Erythroblast (primary cell): ENCODE measurements around the gene JMJD7.

Experiments
- DNase-seq, 2 experiments: peaks; one replicate each; lab custom pipeline; 2025; lab: John Stamatoyannopoulos, UW
- GATA1 ChIP-seq: IDR thresholded peaks from 2 replicates; pipeline ENCODE4 v1.6.1; 2011; ENCODE audit warnings: low read depth, mild to moderate bottlenecking, control low read depth, low read length, moderate library complexity
- POLR2A ChIP-seq: IDR thresholded peaks from 2 replicates; pipeline ENCODE4 v1.6.1; 2011; ENCODE audit warnings: mild to moderate bottlenecking, low read length

The JMJD7 gene

GRCh38 chr15:41836713-41837454 is 9.0 kb downstream of the JMJD7 start:
- TF ChIP-seq GATA1 (no peak), POLR2A (no peak)
- no peak for DNase-seq

- DNase-seq = no peak
- no peak for TF ChIP-seq GATA1
- no peak for TF ChIP-seq POLR2A
Measured at GRCh38 chr15:41838400-41838897, 10.6 kb downstream of the JMJD7 start, which contains the start of gene PLA2G4B. Gene PLA2G4B, plus strand, starts transcription at chr15:41838847. Its CDS starts 67 bp downstream, at chr15:41838914.

DNA sequence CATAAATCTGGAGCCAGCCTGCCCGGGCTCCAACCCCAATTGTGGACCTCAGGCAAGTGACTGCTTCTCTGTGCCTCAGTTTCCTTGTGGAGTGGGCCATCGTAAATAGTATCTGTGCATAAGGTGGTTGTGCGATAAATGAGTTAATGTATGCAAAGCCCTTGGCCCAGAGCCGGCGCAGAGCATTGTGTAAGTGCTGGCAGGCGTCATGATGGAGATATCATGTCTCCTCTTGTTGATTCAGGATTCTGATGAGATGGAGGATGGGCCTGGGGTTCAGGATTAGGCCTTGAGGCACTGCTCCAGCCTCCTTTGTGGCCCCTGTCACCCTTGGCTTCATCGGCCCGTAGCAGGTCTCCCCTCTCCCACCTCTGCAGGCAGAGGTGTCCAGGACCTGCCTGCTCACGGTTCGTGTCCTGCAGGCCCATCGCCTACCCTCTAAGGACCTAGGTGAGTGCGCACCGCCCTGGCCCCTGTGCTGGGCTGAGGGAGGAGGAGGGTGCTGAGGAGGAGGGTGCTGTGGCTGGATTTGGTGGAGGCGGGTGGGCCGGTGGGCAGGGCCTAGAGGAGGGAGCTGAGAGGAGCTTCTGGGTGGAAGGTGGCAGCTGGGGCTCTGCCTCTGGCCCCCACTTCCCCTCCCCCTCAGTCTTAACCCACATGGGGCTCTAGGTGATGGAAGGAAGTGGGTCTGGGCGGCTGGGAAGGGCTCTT is 12.0 kb downstream of the JMJD7 start:
- TF ChIP-seq POLR2A = no peak
- no peak for TF ChIP-seq GATA1

GRCh38 chr15:41840673-41841072 is 12.8 kb downstream of the JMJD7 start:
- no peak for DNase-seq
- no peak for TF ChIP-seq GATA1

More for the DNA sequence above, 12.0 kb downstream of the JMJD7 start:
- DNase-seq = no peak

DNA sequence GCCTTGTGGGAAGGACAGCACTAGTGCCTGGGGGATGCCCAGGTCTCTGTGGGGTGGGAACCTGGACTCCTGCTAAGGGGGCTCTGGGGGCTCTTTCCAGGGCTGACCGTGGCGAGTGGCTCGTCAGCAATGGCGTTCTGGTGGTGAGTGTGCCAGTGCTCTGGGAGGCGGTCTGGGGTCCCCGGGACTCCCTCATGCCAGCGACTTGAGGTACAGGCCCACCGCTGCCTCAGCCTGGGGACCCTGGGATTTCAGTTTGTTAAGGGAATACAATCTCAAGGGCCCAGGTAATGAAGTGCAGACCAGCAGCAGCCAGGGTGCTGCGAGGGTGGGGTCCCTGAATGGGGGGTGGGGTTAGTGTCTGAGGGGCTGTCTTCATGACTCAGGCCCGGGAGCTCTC is 13.2 kb downstream of the JMJD7 start:
- no peak for DNase-seq
- TF ChIP-seq GATA1 = no peak
- no peak for TF ChIP-seq POLR2A

GRCh38 chr15:41842229-41842628 is 14.3 kb downstream of the JMJD7 start:
- no peak for DNase-seq
- no peak for TF ChIP-seq GATA1

DNA sequence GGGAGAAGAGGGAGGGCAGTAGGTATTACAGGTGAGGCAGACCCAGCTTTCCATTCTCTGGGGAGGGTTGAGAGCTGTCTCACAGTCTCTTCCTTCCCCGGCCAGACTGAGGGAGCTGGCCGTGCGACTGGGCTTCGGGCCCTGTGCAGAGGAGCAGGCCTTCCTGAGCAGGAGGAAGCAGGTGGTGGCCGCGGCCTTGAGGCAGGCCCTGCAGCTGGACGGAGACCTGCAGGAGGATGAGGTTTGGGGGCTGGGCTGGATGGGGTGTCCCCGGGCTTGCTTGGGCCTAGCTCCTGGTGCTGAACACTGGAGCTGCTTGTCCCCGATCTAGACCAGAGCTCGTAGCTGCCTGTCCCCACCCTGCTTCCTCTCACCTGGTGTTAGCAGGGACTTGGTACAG is 15.7 kb downstream of the JMJD7 start:
- DNase-seq = no peak

GRCh38 chr15:41844814-41845213 is 16.9 kb downstream of the JMJD7 start:
- DNase-seq = no peak
- TF ChIP-seq POLR2A = no peak
- no peak for TF ChIP-seq GATA1

More for the DNA sequence above, 15.7 kb downstream of the JMJD7 start:
- TF ChIP-seq GATA1 (no peak), POLR2A (no peak)

- DNase-seq = no peak
- no peak for TF ChIP-seq GATA1
- TF ChIP-seq POLR2A = no peak
Measured at GRCh38 chr15:41847206-41847605, 19.3 kb downstream of the JMJD7 start.

GRCh38 chr15:41847981-41848380 is 20.1 kb downstream of the JMJD7 start:
- TF ChIP-seq POLR2A = no peak
- TF ChIP-seq GATA1 = no peak

GRCh38 chr15:41848631-41849030 is 20.7 kb downstream of the JMJD7 start:
- DNase-seq = no peak
- TF ChIP-seq GATA1 = no peak
- TF ChIP-seq POLR2A = no peak

More at GRCh38 chr15:41847981-41848380, 20.1 kb downstream of the JMJD7 start:
- no peak for DNase-seq

- no peak for DNase-seq
- TF ChIP-seq GATA1 = no peak
- TF ChIP-seq POLR2A = no peak
Measured at GRCh38 chr15:41849204-41849603, 21.3 kb downstream of the JMJD7 start.

DNA sequence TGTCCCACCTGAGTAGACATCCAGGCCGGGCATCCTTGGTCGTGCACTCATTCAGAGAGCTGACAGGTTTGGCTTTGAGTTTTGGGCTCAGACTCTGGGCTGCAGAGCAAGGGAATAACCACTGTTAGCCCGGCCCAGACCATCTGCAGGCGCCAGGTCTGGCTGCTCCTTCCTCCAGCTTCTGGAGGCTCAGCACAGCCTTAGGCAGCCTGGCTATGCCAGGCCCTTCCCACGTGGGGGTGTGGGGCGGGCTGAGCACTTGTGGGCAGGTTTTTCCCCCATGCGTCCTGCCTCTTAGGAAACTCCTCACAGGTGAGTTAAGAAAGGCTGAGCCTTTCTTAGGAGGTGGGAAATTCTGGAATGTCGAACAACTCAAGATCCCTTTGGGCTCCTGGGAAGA is 22.0 kb downstream of the JMJD7 start:
- TF ChIP-seq POLR2A (no peak), GATA1 (no peak)
- no peak for DNase-seq

- no peak for DNase-seq
- TF ChIP-seq POLR2A = no peak
- TF ChIP-seq GATA1 = no peak
Measured at GRCh38 chr15:41850482-41851166, 22.7 kb downstream of the JMJD7 start.
